GM15510 (cell line): ENCODE measurements around the gene ATOH8.

Source experiments
- POLR2A ChIP-seq: IDR thresholded peaks from 3 replicates; pipeline ENCODE4 v1.6.1; 2011; ENCODE audit warnings: borderline replicate concordance; ENCODE audit not compliant: insufficient read length; ENCODE audit errors: extremely low read depth

The ATOH8 gene, protein sequence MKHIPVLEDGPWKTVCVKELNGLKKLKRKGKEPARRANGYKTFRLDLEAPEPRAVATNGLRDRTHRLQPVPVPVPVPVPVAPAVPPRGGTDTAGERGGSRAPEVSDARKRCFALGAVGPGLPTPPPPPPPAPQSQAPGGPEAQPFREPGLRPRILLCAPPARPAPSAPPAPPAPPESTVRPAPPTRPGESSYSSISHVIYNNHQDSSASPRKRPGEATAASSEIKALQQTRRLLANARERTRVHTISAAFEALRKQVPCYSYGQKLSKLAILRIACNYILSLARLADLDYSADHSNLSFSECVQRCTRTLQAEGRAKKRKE

DNA sequence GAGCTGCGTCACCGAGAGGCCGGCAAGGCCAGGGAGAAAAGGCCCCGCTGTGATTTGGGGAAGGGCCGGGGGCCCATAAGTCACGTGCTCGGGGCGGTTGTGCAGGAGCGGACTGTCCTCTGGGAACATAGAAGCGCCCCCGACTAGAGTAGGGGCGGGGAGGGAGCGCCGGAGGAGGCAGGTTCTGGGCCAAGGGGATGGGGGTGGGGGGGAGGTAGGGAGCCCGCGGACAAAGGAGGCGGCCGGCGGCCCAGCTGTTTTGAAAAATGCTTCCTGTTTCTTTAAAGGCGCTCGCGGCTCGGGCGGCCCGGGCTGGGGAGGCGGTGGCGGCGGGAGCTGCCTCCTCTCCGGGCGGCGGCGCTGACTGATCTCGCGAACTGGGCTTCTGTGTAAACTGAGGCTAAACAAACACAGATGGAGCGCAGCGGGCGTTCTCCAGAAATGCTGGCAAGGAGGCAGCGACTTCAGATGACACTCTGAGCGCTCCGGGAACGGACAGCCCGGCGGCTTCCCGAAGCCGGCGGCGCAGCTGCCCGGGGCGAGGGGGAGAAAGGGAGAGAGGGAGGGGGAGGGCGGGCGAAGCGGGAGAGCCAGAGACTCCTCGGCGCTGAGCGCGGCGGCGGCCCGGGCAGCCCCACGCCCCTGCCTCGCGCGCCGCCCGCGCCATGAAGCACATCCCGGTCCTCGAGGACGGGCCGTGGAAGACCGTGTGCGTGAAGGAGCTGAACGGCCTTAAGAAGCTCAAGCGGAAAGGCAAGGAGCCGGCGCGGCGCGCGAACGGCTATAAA is at the start of gene ATOH8:
TSS of gene ATOH8 (plus strand) at position 467 of the 788 bp plus-strand sequence. CDS start at position 666, 199 bp downstream.
- TF ChIP-seq POLR2A: no peak

DNA sequence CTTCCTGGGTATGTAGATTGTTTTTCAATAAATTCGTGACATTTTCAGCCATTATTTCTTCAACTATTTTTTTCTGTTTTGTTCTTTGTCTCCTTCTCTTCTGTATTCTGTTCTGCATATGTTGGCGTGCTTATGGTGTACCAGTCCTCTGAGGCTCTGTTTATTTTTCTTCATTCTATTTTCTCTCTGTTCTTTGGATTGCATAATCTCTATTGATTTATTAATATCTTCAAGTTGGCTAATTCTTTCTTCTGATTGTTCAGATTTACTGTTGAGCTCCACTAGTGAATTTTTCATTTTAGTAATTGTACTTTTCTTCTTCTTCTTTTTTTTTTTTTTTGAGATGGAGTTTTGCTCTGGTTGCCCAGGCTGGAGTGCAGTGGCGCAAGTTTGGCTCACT is 49.8 kb upstream of the ATOH8 start:
- no peak for TF ChIP-seq POLR2A

DNA sequence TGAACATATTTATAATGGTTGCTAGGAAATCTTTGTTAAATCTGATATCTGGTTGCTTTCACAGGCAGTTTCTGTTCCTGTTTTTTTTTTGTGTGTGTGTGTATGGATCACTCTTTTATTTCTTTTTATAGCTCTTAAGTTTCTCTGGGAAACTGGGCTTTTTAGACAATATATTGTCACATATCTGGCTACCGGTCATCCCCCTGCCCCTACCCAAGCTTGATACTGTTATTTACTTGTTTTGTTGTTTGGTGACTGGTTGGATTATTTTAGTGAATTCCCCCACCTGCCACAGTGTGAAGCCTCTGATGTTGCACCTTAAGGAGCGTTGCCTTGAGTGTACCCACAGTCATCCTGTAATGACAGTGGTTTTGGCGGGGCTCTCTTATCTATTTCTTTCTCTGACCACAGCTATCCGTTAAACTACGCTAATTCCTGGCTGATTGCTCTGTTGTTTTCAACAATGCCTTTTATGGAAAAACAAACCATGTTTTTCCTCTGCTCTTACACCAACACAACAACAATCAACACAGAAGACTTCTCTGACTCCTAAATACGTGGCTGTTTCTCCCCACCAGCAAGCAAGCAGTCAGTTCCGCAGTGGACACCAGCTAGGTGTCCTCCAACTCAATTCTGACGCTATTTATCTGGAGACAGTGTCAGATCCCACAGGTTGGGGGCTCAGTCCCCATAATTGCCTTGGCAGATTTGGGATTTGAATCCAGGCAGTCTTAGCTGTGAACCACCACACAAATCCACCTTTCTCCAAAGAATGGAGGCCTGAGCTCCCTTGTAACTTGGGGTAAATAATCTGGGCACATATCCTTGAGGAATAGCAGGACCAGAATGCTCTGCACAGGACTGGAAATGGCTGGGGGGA is 48.8 kb upstream of the ATOH8 start:
- no peak for TF ChIP-seq POLR2A

DNA sequence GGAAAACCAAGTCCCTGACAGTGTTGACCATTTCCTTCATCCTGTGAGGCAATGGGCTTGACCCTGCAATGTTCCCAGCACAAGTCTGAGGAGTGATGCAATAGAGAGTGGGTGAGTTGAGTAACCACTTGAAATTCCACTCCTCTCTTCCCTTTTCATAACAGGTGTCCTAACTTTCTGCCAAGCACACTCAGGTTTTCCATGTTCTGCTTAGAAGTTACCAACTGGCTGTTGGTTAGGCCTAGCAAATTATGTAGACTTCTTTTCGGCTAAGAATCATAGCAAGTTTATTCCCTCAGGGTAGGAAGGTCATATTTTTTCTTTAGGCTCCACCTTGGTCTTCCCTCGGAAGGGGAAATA is 48.1 kb upstream of the ATOH8 start:
- no peak for TF ChIP-seq POLR2A

DNA sequence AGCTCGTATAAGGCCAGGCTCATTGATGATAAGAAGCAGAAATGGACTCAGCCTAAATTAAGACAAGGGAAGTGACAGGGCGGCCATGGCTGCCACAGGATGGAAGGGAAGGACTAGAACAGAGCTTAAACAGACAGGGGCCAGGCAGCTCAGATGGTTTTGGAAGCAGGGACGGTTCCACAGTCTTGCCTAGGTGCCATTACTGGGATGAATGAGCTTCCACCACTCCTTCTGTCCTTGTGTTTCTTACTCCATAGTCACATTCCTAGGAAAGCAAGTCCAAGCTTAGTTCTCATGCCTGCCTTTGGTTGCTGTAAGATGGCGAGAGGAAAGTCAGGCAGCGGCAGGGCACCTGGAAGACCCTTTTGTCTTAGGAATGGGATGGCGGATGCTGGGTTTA is 47.7 kb upstream of the ATOH8 start:
- TF ChIP-seq POLR2A: no peak

DNA sequence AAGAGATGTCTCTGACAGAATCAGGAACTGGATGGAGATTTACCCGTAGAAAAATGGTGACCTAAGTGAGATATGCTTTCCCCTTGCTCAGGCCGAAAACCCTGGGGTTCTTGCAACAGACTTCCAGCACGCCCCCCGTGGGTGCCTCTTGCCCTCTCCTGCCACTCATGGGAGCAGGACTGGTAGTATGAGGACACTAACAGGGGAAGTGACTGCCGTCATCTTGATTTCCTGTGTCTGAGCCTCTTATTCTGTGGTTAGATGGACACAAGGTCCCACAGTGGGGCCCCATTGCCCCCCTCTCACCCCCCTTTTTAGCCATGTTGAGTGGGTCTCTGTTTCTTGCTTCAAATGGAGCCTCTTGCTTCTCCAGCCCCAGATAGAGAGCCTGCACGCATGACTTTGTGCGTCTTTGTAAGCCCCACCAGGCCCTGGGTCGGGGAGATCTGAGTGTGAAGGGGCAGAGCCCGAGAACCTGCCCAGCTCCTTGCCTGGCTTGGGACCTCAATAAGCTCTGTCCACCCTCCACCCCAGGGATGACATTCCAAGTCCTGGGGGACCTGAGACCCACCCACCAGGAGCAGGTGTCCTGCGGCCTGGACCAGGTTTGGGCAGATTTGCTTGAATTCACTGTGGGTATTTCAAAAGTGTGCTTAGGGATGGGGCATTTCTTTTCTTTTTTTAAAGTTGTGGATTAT is 47.0 kb upstream of the ATOH8 start:
- TF ChIP-seq POLR2A: no peak

DNA sequence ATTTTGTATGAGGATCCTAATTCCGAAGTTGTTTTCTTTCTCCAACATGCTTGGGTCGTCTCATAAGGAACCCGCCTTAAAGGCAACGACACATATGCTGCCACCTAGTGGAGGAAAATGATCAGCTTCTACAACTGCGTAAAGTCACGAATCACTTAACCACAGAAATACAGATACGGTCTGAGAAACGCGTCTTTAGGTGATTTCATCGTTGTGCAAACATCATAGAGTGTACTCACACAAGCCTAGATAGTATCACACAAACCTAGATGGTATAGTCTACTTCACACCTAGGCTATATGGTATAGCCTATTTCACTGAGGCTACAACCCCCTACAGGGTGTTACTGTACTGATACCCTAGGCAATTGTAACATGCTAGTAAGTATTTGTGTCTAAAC is 46.5 kb upstream of the ATOH8 start:
- TF ChIP-seq POLR2A: no peak

DNA sequence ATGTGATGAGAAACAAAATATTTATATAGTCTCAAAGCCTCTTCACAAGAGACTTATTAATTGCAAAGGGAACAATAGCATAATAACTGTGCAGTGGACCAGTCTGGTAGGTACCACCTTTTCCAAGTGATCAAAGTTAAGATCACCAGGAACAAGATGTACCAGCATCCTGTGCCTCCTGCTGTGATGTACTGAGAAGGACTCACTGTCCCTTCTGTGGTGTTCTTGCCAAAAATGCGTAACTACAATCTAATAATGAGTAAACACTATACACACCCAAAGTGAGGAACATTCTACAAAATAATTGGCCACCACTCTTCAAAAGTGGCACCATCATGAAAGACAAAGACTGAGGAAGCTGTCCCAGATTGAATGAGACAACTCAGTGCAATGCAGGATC is 45.1 kb upstream of the ATOH8 start:
- TF ChIP-seq POLR2A: no peak

DNA sequence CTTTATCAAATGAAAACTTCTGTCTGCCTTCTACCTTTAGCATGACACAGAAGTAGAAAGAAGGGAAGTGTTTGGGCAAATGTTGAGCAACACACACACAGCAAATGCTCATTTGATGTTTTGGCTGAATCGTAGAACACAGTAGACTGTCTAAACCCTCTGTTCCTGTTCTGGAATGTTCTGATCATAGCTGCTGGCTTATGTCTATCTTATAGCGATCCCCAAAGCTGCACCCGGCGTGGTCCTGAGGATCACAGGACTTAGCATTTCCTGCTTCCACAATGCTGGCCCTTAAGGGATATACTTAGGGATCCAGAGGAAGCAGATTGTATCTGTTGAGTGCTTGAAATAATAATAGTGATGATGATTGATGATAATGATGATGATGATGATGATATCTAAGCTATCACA is 44.4 kb upstream of the ATOH8 start:
- TF ChIP-seq POLR2A: no peak

DNA sequence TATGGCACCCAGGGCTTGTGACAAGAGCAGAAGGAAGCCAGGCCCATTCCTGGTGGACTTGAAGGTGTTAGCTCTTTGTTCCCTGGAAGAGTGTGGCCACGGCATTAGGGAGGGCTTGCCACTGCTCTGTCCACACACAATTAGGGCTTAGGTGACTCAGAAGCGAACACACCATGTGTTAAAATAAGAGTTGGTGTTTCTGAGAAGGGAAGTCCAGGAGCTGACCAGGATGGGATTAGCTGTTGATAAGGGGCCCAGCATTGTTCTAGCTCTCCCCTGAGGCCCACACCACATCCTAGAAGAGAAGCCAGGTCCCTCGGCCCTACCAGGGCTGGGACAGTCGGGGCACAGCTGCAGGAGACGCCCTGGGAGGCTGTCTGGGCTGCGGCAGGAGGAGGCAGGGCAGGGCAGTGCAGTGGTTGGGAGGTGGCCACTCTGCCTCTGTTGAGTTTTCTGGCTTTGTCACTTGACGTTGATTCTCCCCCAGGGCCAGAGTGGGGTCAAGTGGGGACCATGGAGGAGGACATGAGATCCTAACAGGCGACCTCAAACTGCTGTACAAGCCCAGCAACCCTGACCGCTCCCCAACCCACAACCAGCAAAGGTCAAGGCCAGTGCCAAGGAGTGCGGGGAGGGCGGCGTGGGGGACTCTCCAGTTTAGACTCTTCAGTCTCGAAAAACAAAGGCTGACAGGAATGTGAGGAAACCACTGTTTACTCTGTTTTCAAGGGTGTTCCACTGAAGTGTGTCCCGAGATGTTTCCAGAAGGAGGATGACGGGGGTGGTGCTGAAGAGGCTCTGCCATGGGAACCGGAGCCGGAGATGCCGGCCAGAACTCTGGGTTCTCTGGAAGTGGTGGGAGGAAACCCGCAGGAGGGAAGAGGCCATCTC is 42.9 kb upstream of the ATOH8 start:
- TF ChIP-seq POLR2A: no peak

DNA sequence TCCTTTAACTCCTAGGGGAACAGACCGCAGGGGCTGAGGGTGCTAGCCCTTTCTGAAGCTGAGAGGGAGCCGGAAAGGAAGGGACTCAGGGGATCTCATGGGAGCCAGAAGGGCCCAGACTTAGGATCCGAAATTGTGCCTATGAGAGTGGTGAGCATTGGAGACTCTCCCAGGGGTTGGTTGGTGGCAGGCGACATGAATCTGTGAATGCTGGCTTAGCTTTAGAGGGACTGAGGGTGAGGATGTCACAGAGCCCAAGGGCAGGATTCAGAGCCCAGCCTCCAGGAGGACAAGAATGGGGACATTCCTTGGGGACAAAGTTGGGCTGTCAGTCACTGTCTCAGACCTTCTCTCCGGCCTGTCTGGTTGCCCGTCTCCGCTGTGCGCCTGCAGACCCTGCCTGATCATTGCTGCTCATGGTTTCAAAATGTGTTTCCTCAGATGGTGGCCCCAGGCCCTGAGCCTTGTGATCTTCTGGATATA is 42.2 kb upstream of the ATOH8 start:
- TF ChIP-seq POLR2A: no peak

DNA sequence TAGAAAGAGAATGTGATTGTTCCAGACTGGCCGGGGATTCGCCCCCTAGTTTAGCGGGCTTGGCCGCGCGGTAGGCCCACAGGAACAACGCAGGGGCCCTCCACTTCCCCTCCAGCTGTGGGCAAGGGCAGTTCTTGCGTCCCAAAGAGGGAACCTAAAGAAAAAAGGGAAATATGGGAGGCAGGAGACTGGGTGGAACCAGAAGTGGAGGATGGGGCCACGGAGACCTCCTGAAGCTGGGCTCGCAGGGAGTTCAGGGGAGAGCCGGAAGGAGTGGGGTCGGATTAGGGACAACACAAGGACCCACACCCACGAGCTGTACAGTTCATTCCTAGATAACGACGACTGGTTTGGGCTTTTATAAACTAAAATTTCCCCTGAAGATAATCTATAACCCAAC is 41.5 kb upstream of the ATOH8 start:
- TF ChIP-seq POLR2A: no peak

DNA sequence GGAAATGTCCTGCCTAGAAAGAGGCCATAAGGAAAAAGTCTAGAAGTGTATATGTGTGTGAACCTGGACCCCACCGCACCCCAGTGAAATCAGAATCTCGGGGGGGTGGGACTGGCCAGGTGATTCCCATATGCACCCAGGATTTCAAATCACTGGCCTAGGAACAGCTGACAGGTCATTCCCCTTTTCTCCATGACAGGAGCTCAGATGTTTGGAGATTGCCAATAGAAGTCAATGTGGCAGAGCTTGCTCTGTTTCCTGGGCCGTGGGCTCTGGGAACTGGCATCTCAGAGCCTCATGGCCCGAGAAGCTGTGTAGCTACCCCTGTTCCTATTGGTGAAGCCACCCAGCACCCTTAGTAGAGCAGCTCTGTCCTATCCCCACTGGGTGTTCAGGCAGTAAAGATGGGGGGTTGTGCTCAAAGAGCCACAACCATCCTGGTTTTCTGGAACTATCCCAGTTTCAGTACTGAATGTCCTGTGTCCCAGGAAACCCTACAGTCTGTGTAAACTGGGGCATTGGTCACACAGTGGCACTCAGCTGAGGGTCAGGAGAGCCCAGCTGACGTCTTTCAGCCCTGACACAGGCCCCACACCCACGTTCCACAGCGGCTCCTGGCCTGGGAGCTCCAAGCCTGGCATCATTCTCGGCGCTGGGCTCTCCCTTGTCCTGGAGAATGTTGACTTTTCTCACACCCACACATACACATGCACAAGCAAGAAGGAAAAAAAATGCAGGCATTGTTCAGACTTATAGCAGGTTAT is 40.8 kb upstream of the ATOH8 start:
- no peak for TF ChIP-seq POLR2A
